HFFc6 (cell line): ENCODE data around the gene SDK2. TPM values are rescaled to one million over a fixed set of nuclear protein-coding genes. Genes with fewer than 3 reads are reported as not detected.

Source experiments
- DNase-seq: peaks from one replicate; pipeline ENCODE4 v3.0.0-alpha.2; 2018
- H3K27ac Mint-ChIP-seq: 2 replicates; pipeline ENCODE4 v1.8.0; 2020; ENCODE audit warnings: mild to moderate bottlenecking, mixed read lengths
- H3K27me3 Mint-ChIP-seq: 2 replicates; pipeline ENCODE4 v1.8.0; 2021; ENCODE audit warnings: mild to moderate bottlenecking, moderate library complexity, mixed read lengths; ENCODE audit not compliant: insufficient read depth
- H3K36me3 Mint-ChIP-seq: 2 replicates; pipeline ENCODE4 v1.8.0; 2021; ENCODE audit warnings: low read depth, mixed read lengths
- H3K4me1 Mint-ChIP-seq: 2 replicates; pipeline ENCODE4 v1.8.0; 2020; ENCODE audit warnings: low read depth, mixed read lengths
- H3K4me3 Mint-ChIP-seq: 2 replicates; pipeline ENCODE4 v1.8.0; 2020; ENCODE audit warnings: mild to moderate bottlenecking, moderate library complexity, mixed read lengths
- H3K9me3 Mint-ChIP-seq: 2 replicates; pipeline ENCODE4 v1.8.0; 2020; ENCODE audit warnings: mild to moderate bottlenecking, mixed read lengths
- CTCF ChIP-seq: fragments of 200-600 bp; sonication (generic); IDR thresholded peaks from 2 replicates; pipeline ENCODE4 v1.5.0; 2021; ENCODE audit warnings: antibody characterized with exemption, mild to moderate bottlenecking
- total RNA-seq, 6 experiments: library from RNA; stranded (reverse); fragmentation: NEBNext Ultra II Directional; extraction: Animal tissue kit (Norgen Biotek cat#: 25700); gene quantifications; 2 replicates in 1 of 6; 3 replicates in 5 of 6; pipeline ENCODE4 v1.2.3, GENCODE V29; 2021

The SDK2 gene
- total RNA-seq, 6 experiments from 2014 or later = 0.03 TPM; not detected in 4

DNA sequence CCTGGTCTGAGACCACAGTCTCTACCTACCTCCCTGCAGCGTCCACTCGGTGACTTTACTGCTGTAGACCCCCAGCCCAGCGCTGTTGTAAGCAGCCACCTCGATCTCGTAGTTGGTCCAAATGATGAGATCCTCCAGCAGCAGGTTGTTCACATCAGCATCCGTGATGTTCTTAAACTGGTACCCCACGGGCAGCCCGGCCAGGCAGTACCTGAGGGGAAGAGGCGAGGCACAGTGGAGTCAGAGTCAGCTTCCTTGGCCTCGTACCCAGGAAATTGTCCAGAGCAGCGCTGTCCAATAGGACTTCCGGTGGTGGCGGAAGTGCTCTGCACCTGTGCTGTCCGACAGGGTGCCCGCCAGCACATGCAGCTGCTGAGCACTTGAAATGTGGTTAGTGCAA is 228.5 kb downstream of the SDK2 start:
- no peak overlapping the region for H3K27ac Mint-ChIP-seq
- no peak for DNase-seq
- no peaks in the 10 kb centered on the region for H3K9me3 Mint-ChIP-seq
- no peaks in the 10 kb centered on the region for H3K36me3 Mint-ChIP-seq
- peaks cover 4% of the 10 kb centered on the region for H3K27me3 Mint-ChIP-seq
- TF ChIP-seq CTCF = no peak
- no peaks in the 10 kb centered on the region for H3K4me1 Mint-ChIP-seq
- no peak overlapping the region for H3K4me3 Mint-ChIP-seq

DNA sequence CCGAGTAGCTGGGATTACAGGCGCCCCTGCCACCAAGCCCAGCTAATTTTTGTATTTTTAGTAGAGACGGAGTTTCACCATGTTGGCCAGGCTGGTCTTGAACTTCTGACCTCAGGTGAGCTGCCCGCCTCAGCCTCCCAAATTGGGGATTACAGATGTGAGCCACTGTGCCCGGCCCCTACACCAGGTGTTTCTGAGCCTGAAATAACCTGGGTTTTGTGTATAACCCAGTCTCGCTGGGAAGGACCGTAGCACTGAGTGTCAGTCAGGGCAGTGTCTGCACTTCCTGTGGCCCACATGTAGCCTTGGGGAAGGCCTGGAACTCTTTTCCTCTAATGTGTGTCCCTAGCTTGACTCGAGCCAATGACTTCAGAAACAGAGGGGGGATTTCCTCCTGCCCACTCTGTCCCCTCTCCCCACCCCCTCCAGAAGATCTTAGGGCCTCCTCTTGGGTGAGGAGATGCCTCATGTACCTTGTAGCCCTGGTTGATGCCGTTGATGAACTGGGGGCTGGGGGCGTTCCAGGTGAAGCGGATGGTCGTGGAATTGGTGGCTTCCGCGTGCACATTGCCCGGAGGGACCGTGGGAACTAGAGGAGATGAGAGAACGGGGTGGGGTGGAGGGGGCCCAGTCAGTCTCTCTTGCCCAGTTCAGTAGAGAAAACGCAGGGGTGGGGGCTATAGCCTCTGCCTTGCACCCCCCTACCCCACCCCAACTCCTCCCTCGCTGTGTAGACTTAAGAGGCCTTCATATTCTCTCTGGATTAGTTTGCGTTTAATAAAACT is 229.9 kb downstream of the SDK2 start:
- Mint-ChIP-seq H3K4me3 (no peak overlapping the region), H3K4me1 (no peaks in the 10 kb centered on the region), H3K27ac (no peak overlapping the region), H3K9me3 (no peaks in the 10 kb centered on the region), H3K36me3 (no peaks in the 10 kb centered on the region), H3K27me3 (peaks cover 8% of the 10 kb centered on the region)
- no peak for TF ChIP-seq CTCF
- no peak for DNase-seq

DNA sequence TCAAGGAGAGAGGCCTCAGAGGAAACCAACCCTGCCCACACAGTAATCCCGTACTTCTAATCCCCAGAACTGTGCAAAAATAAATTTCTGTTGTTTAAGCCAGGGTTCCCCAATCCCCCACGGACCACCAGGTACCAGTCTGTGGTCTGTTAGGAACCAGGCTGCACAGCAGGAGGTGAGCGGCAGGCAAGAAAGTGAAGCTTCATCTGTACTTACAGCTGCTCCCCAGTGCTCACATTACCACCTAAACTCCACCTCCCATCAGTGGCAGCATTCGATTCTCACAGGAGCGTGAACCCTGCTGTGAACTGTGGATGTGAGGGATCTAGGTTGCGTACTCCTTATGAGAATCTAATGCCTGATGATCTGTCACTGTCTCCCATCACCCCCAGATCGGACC is 231.3 kb downstream of the SDK2 start:
- Mint-ChIP-seq H3K27ac (no peak overlapping the region), H3K4me3 (no peak overlapping the region), H3K9me3 (no peaks in the 10 kb centered on the region), H3K4me1 (no peaks in the 10 kb centered on the region), H3K27me3 (peaks cover 16% of the 10 kb centered on the region), H3K36me3 (no peaks in the 10 kb centered on the region)
- no peak for DNase-seq
- no peak for TF ChIP-seq CTCF

GRCh38 chr17:73411313-73411747 is 232.9 kb downstream of the SDK2 start:
- no peaks in the 10 kb centered on the region for H3K4me1 Mint-ChIP-seq
- H3K4me3 Mint-ChIP-seq = no peak overlapping the region
- no peak overlapping the region for H3K27ac Mint-ChIP-seq
- no peak for TF ChIP-seq CTCF
- DNase-seq = no peak
- no peaks in the 10 kb centered on the region for H3K9me3 Mint-ChIP-seq
- no peaks in the 10 kb centered on the region for H3K36me3 Mint-ChIP-seq
- peaks cover 16% of the 10 kb centered on the region for H3K27me3 Mint-ChIP-seq

DNA sequence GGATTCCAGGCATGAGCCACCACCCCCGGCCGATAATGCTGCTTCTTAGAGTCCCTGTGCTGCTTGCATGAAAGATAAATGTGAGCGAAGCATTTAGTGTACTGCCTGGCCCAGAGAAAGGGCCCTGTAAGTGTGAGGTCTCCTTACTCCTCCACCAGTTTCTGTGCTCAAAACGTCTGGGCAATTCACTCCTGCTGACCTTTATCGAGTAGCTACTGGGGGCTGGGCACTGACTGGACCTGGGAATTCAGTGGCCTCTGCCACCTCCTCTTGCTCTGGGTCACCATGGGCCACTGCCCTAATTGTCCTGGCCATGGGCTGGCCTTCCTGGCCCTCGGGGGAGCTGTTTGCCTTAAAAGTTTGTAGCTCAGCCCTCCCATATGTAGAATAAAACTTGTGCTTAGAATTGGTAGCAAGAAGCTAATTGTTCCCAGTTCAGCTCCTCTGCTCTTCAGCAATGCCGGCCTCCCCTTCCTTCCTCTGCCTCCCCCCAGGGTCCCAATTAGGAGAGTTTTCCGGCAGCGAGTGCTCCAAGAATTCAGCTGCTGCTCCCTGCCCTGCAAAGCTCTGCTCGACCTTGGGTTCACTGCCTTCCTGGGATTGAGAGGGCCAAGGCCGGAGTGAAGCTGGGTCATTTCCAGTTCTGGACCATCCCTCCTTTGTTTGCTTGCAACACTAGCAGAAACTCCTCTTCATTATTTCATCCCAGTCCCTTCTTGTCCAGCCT is 233.5 kb downstream of the SDK2 start:
- Mint-ChIP-seq H3K27me3 (peaks cover 16% of the 10 kb centered on the region), H3K4me3 (no peak overlapping the region), H3K4me1 (no peaks in the 10 kb centered on the region), H3K36me3 (no peaks in the 10 kb centered on the region), H3K27ac (no peak overlapping the region), H3K9me3 (no peaks in the 10 kb centered on the region)
- DNase-seq = no peak
- no peak for TF ChIP-seq CTCF
